Neural progenitor cell (in vitro differentiated cells): ENCODE measurements around the gene PAX5. TPM values are rescaled to one million over a fixed set of nuclear protein-coding genes. Genes with fewer than 3 reads are reported as not detected.
A peak's percentile ranks its signal among the peaks of the same experiment; 100 is the strongest.

Experiments used
- DNase-seq: peaks from one replicate; pipeline ENCODE4 v3.0.0-alpha.2; 2016; ENCODE audit warnings: low spot score
- H2AFZ ChIP-seq: fragments of 200-600 bp; sonication (generic); replicated peaks from 2 replicates; pipeline ENCODE4 v1.6.1; 2016; ENCODE audit warnings: antibody characterized with exemption
- H3F3A ChIP-seq: fragments of 200-600 bp; sonication (generic); 2 replicates; pipeline ENCODE4 v1.6.1; 2016; ENCODE audit warnings: antibody characterized with exemption, low read depth
- H3K27ac ChIP-seq: fragments of 200-600 bp; sonication (generic); 2 replicates; pipeline ENCODE4 v1.5.1; 2016; ENCODE audit warnings: mild to moderate bottlenecking
- H3K27me3 ChIP-seq: fragments of 200-600 bp; sonication (generic); 2 replicates; pipeline ENCODE4 v1.6.1; 2016; ENCODE audit warnings: mild to moderate bottlenecking, moderate library complexity
- H3K36me3 ChIP-seq: fragments of 200-600 bp; sonication (generic); 2 replicates; pipeline ENCODE4 v1.5.1; 2016
- H3K4me1 ChIP-seq: fragments of 200-600 bp; sonication (generic); 2 replicates; pipeline ENCODE4 v1.6.1; 2016; ENCODE audit warnings: mixed run types
- H3K4me2 ChIP-seq: fragments of 200-600 bp; sonication (generic); 2 replicates; pipeline ENCODE4 v1.6.1; 2016
- H3K4me3 ChIP-seq: fragments of 200-600 bp; sonication (generic); 2 replicates; pipeline ENCODE4 v1.5.1; 2016
- H3K79me2 ChIP-seq: fragments of 200-600 bp; sonication (generic); 2 replicates; pipeline ENCODE4 v1.6.1; 2016; ENCODE audit warnings: low read depth
- H3K9ac ChIP-seq: fragments of 200-600 bp; sonication (generic); 2 replicates; pipeline ENCODE4 v1.6.1; 2016
- H3K9me3 ChIP-seq: fragments of 200-600 bp; sonication (generic); 2 replicates; pipeline ENCODE4 v1.5.1; 2016; ENCODE audit warnings: low read depth
- H4K20me1 ChIP-seq: fragments of 200-600 bp; sonication (generic); 2 replicates; pipeline ENCODE4 v1.6.1; 2016; ENCODE audit warnings: low read depth
- H3K27ac Mint-ChIP-seq: 3 replicates; pipeline ENCODE4 v1.8.0; 2021; ENCODE audit warnings: mixed read lengths
- H3K27me3 Mint-ChIP-seq: 2 replicates; pipeline ENCODE4 v1.8.0; 2022; ENCODE audit warnings: low read depth, mild to moderate bottlenecking, inconsistent platforms, moderate library complexity, mixed read lengths; ENCODE audit not compliant: insufficient read depth
- H3K36me3 Mint-ChIP-seq: 3 replicates; pipeline ENCODE4 v1.8.0; 2021; ENCODE audit warnings: mixed read lengths
- H3K4me1 Mint-ChIP-seq: 3 replicates; pipeline ENCODE4 v1.8.0; 2021; ENCODE audit warnings: mixed read lengths
- H3K4me3 Mint-ChIP-seq: 3 replicates; pipeline ENCODE4 v1.8.0; 2021; ENCODE audit warnings: mild to moderate bottlenecking, moderate library complexity, mixed read lengths
- H3K9me3 Mint-ChIP-seq: 3 replicates; pipeline ENCODE4 v1.8.0; 2020; ENCODE audit warnings: mixed read lengths
- CTCF ChIP-seq: fragments of 200-600 bp; sonication (generic); IDR thresholded peaks from 2 replicates; pipeline ENCODE4 v1.5.1; 2017; ENCODE audit warnings: antibody characterized with exemption, mild to moderate bottlenecking
- EZH2 ChIP-seq: fragments of 200-600 bp; sonication (generic); IDR thresholded peaks from 2 replicates; pipeline ENCODE4 v1.6.1; 2017; ENCODE audit warnings: antibody characterized with exemption, mild to moderate bottlenecking, moderate library complexity
- EZH2phosphoT487 ChIP-seq: fragments of 200-600 bp; sonication (generic); IDR thresholded peaks from 2 replicates; pipeline ENCODE4 v1.6.1; 2017; ENCODE audit warnings: antibody characterized with exemption
- total RNA-seq: library from RNA; depleted of rRNA; stranded (reverse); fragments of >200 nt; gene quantifications from 2 replicates; pipeline ENCODE4 v1.2.3, GENCODE V29; 2015; ENCODE audit warnings: low replicate concordance

Gene PAX5
- total RNA-seq, 1 donor from 2014 or later, result not detected

GRCh38 chr9:36874261-36874660 lies 159.8 kb downstream of the PAX5 start:
- no peak for DNase-seq
- no peak overlapping the region for H3K4me3 ChIP-seq
- H3K27me3 ChIP-seq, result peaks cover 2% of the 10 kb centered on the region
- Mint-ChIP-seq H3K9me3 (peaks cover 3% of the 10 kb centered on the region), H3K27me3 (peaks cover 6% of the 10 kb centered on the region), H3K4me1 (peaks cover 3% of the 10 kb centered on the region), H3K27ac (no peak overlapping the region), H3K4me3 (no peak overlapping the region), H3K36me3 (peaks cover 9% of the 10 kb centered on the region)
- no peak overlapping the region for H2AFZ ChIP-seq
- H3K79me2 ChIP-seq, result no peaks in the 10 kb centered on the region
- no peaks in the 10 kb centered on the region for H3F3A ChIP-seq
- H4K20me1 ChIP-seq, result peaks cover 2% of the 10 kb centered on the region
- H3K36me3 ChIP-seq, result no peaks in the 10 kb centered on the region
- H3K9ac ChIP-seq, result no peak overlapping the region
- H3K9me3 ChIP-seq, result no peaks in the 10 kb centered on the region
- H3K4me2 ChIP-seq, result no peak overlapping the region
- H3K27ac ChIP-seq, result no peak overlapping the region
- H3K4me1 ChIP-seq, result peaks cover 3% of the 10 kb centered on the region
- TF ChIP-seq EZH2phosphoT487, result no peak
- no peak for TF ChIP-seq CTCF
- no peak for TF ChIP-seq EZH2

- peaks cover 6% of the 10 kb centered on the region for H3K27me3 ChIP-seq
- peaks cover 3% of the 10 kb centered on the region for H3K4me1 ChIP-seq
- Mint-ChIP-seq H3K9me3 (peaks cover 3% of the 10 kb centered on the region), H3K36me3 (peaks cover 10% of the 10 kb centered on the region), H3K27ac (no peak overlapping the region), H3K27me3 (peaks cover 7% of the 10 kb centered on the region), H3K4me1 (peaks cover 9% of the 10 kb centered on the region), H3K4me3 (no peak overlapping the region)
- H4K20me1 ChIP-seq, result peaks cover 2% of the 10 kb centered on the region
- H3K9me3 ChIP-seq, result no peaks in the 10 kb centered on the region
- no peaks in the 10 kb centered on the region for H3K79me2 ChIP-seq
- H2AFZ ChIP-seq, result no peak overlapping the region
- H3F3A ChIP-seq, result no peaks in the 10 kb centered on the region
- TF ChIP-seq CTCF, result peak; percentile 96
- no peak for TF ChIP-seq EZH2
- no peak for TF ChIP-seq EZH2phosphoT487
- no peak overlapping the region for H3K4me3 ChIP-seq
- H3K4me2 ChIP-seq, result no peak overlapping the region
- peak; percentile 80 for DNase-seq
- H3K27ac ChIP-seq, result no peak overlapping the region
- H3K36me3 ChIP-seq, result no peaks in the 10 kb centered on the region
- H3K9ac ChIP-seq, result no peak overlapping the region
Observed at GRCh38 chr9:36873247-36873875, 160.7 kb downstream of the PAX5 start.

GRCh38 chr9:36872641-36873040 lies 161.4 kb downstream of the PAX5 start:
- H3K27ac Mint-ChIP-seq, result no peak overlapping the region
- Histone ChIP-seq H3K9me3 (no peaks in the 10 kb centered on the region), H3K9ac (no peak overlapping the region), H4K20me1 (peaks cover 2% of the 10 kb centered on the region), H2AFZ (no peak overlapping the region), H3K36me3 (no peaks in the 10 kb centered on the region), H3K4me1 (peaks cover 5% of the 10 kb centered on the region), H3F3A (no peaks in the 10 kb centered on the region), H3K27me3 (peaks cover 6% of the 10 kb centered on the region), H3K4me2 (no peak overlapping the region), H3K27ac (no peak overlapping the region), H3K4me3 (no peak overlapping the region), H3K79me2 (no peaks in the 10 kb centered on the region)
- H3K27me3 Mint-ChIP-seq, result peaks cover 7% of the 10 kb centered on the region
- DNase-seq, result no peak
- H3K9me3 Mint-ChIP-seq, result peaks cover 3% of the 10 kb centered on the region
- peaks cover 16% of the 10 kb centered on the region for H3K4me1 Mint-ChIP-seq
- TF ChIP-seq EZH2 (no peak), CTCF (no peak), EZH2phosphoT487 (no peak)
- peaks cover 10% of the 10 kb centered on the region for H3K36me3 Mint-ChIP-seq
- H3K4me3 Mint-ChIP-seq, result no peak overlapping the region
